SK-N-MC (cell line): ENCODE results near the gene ANKRD7.

Source experiments
- EZH2 ChIP-seq: fragments of 200-600 bp; sonication (generic); IDR thresholded peaks from one replicate; pipeline ENCODE4 v1.6.1; 2017; ENCODE audit warnings: antibody characterized with exemption
- POLR2AphosphoS5 ChIP-seq: IDR thresholded peaks from 2 replicates; pipeline ENCODE4 v1.6.1; 2012; ENCODE audit warnings: mild to moderate bottlenecking, low read depth, low read length, borderline replicate concordance

DNA sequence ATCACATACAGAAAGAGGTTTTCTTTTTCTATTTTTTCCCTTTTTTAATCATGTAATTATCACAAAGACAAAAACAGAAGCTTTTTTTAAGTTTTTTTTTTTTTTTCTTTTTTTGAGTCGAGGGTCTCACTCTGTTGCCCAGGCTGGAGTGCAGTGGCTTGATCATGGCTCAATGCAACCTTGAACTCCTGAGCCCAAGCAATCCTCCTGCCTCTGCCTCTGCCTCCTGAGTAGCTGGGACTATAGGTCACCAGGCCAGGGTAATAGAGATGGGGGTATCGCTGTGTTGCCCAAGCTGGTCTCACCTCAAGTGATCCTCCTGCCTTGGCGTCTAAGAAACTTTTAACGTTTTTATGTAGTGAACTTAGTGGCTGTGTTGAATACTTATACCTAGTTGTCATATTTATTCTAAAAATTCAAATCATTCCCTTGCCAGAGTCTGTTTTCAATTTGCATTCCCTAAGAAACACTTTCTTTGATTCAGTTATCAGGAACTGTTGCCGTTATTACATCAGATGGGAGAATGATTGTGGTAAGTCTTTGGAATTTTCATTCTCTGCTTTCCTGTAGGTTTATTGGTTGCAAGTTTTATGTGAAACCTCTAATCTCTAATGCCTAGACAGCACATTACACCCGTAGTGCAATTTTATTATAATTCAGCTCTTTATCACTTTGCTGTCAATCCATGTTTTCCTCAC lies 39.2 kb upstream of the ANKRD7 start:
- no peak for TF ChIP-seq EZH2
- no peak for TF ChIP-seq POLR2AphosphoS5
